ENCODE data around the gene THY1. TPM values are rescaled to one million over a fixed set of nuclear protein-coding genes. Genes with fewer than 3 reads are reported as not detected.

The THY1 gene
- total and polyA plus RNA-seq, 2 of the 8 experiments (the other 6 are each of a cell fraction or from before 2014, with no cell fraction given), result 286 to 2,479 TPM

DNA sequence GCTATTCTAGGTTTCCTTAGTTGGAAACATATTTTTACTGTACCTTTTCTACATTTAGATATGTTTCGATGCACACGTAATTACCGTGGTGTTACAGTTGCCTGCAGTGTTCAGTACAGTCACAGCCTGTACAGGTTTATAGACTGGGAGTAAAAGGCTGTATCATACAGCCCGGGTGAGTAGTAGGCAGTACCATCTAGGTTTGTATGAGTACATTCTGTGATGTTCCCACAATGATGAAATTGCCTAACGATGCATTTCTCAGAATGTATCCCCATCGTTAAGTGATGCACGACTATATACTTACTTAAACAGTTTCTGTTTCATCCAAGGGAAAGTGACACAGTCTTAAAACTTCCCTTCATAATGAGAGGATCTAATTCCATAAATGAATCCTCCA lies 13.1 kb upstream of the THY1 start:
- no peak overlapping the region for H3K4me2 ChIP-seq (ENCODE audit: insufficient read depth in 1 of 2, low read depth in 2 of 2, low read length in 2 of 2)
- H3K14ac ChIP-seq (ENCODE audit: insufficient read length), result no peak overlapping the region
- no peak overlapping the region for H3K23ac ChIP-seq (ENCODE audit: insufficient read length)
- no peak overlapping the region for H3K9ac ChIP-seq (replicated peaks in 1 of 4; ENCODE audit: extremely low read depth in 1 of 4, low read depth in 3 of 4, low read length in 3 of 4)
- no peak for FAIRE-seq
- H4K20me1 ChIP-seq (replicated peaks in 1 of 2; ENCODE audit: control insufficient read depth in 1 of 2, insufficient read depth in 2 of 2, low read length in 2 of 2), result no peaks in the 10 kb centered on the region
- no peak overlapping the region for H3K4me3 ChIP-seq (ENCODE audit: extremely low read depth in 1 of 4, insufficient read depth in 2 of 4, low read depth in 3 of 4, low read length in 4 of 4)
- H3K56ac ChIP-seq (replicated peaks; ENCODE audit: insufficient read length, low read depth, low read length), result no peak overlapping the region
- no peaks in the 10 kb centered on the region for H3K79me2 ChIP-seq (ENCODE audit: control insufficient read depth in 1 of 2, insufficient read depth in 2 of 2, low read length in 2 of 2)
- peaks cover 6 to 12% (median 9%) of the 10 kb centered on the region in 4 experiments for H3K4me1 ChIP-seq (replicated peaks in 1 of 4; ENCODE audit: control insufficient read depth in 3 of 4, insufficient read depth in 4 of 4, low read length in 3 of 4)
- 95% methylated on average over 7 of the region's 7 CpGs; no CpG with 5 or more reads in 1 of the 2 experiments for WGBS, 2 experiments (ENCODE audit: extremely low coverage in 1 of 2, insufficient coverage in 1 of 2, insufficient read length in 1 of 2, insufficient replicate concordance in 2 of 2, low coverage in 1 of 2, low lambda C conversion rate in 2 of 2, missing lambda C conversion rate in 1 of 2)
- no peak overlapping the region for H2BK120ac ChIP-seq (replicated peaks; ENCODE audit: low read depth, low read length)
- H3K4ac ChIP-seq (replicated peaks; ENCODE audit: insufficient read length, low read depth, low read length), result no peak overlapping the region
- no peak overlapping the region for H3K18ac ChIP-seq (ENCODE audit: extremely low read depth, low read length)
- ChIA-PET POLR2A (ENCODE audit: partially characterized antibody) (no interaction called here), CTCF (ENCODE audit: partially characterized antibody) (no interaction called here)
- no peak overlapping the region for H2BK20ac ChIP-seq (ENCODE audit: low read length)
- no peaks in the 10 kb centered on the region for H3K9me3 ChIP-seq (ENCODE audit: insufficient read depth in 2 of 2, low read depth in 1 of 2, low read length in 1 of 2)
- H3K23me2 ChIP-seq (ENCODE audit: low read depth, low read length), result no peaks in the 10 kb centered on the region
- H3K27me3 ChIP-seq (replicated peaks in 1 of 4; ENCODE audit: control insufficient read depth in 3 of 4, extremely low read depth in 1 of 4, insufficient read depth in 3 of 4, low read length in 3 of 4), result no peaks in the 10 kb centered on the region
- H3K36me3 ChIP-seq (ENCODE audit: control insufficient read depth in 2 of 4, insufficient read depth in 4 of 4, low read length in 3 of 4), result no peaks in the 10 kb centered on the region
- no peaks in the 10 kb centered on the region for H3K79me1 ChIP-seq (ENCODE audit: low read depth, low read length)
- H4K5ac ChIP-seq (ENCODE audit: insufficient read length, low read depth, low read length), result no peak overlapping the region
- H4K8ac ChIP-seq (ENCODE audit: extremely low read depth, insufficient read depth, low read length), result no peak overlapping the region
- no peak overlapping the region for H4K91ac ChIP-seq (replicated peaks; ENCODE audit: insufficient read length, low read length)
- H2AK5ac ChIP-seq (ENCODE audit: low read depth, low read length), result no peak overlapping the region
- no peak overlapping the region for H3K27ac ChIP-seq (ENCODE audit: low read depth, low read length)
- DNase-seq (ENCODE audit: low read depth in 1 of 2, low spot score in 2 of 2), result no peak
- H2BK5ac ChIP-seq (ENCODE audit: low read depth, low read length), result no peak overlapping the region
- no peak overlapping the region for H2BK15ac ChIP-seq (ENCODE audit: low read length)
- H2AFZ ChIP-seq (ENCODE audit: low read length), result no peak overlapping the region
- no peak overlapping the region for H2BK12ac ChIP-seq (ENCODE audit: low read depth, low read length)
- TF ChIP-seq FOSL1 (IDR thresholded peaks at IDR 0.05; ENCODE audit: insufficient read depth, low read depth, low read length) (no peak), SIN3A (conservative IDR thresholded peaks at IDR 0.05 in 1 of 2, IDR thresholded peaks at IDR 0.05 in 1 of 2; ENCODE audit: low read depth in 1 of 2, low read length in 2 of 2) (no peak), HDAC6 (IDR thresholded peaks at IDR 0.05; ENCODE audit: low read depth, low read length) (no peak), CBX8 (IDR thresholded peaks at IDR 0.05; ENCODE audit: borderline replicate concordance, low read depth, low read length) (no peak), ZNF274 (IDR thresholded peaks at IDR 0.05; ENCODE audit: borderline replicate concordance, extremely low read depth, low read length) (no peak), RNF2 (IDR thresholded peaks at IDR 0.05; ENCODE audit: borderline replicate concordance, low read depth, low read length, missing control alignments, poor library complexity, severe bottlenecking) (no peak), POU5F1 (IDR thresholded peaks at IDR 0.05; ENCODE audit: low read depth, low read length) (no peak), SP2 (IDR thresholded peaks at IDR 0.05; ENCODE audit: low read length) (no peak), SP4 (IDR thresholded peaks at IDR 0.05; ENCODE audit: low read length) (no peak), CTBP2 (IDR thresholded peaks at IDR 0.05; ENCODE audit: borderline replicate concordance, insufficient read depth, insufficient read length, low read length) (no peak), BCL11A (IDR thresholded peaks at IDR 0.05; ENCODE audit: low read depth in 2 of 2, low read length in 2 of 2) (no peak), SP1 (IDR thresholded peaks at IDR 0.05; ENCODE audit: low read depth, low read length) (no peak)
- TF ChIP-seq, protein P1, sequence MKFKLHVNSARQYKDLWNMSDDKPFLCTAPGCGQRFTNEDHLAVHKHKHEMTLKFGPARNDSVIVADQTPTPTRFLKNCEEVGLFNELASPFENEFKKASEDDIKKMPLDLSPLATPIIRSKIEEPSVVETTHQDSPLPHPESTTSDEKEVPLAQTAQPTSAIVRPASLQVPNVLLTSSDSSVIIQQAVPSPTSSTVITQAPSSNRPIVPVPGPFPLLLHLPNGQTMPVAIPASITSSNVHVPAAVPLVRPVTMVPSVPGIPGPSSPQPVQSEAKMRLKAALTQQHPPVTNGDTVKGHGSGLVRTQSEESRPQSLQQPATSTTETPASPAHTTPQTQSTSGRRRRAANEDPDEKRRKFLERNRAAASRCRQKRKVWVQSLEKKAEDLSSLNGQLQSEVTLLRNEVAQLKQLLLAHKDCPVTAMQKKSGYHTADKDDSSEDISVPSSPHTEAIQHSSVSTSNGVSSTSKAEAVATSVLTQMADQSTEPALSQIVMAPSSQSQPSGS (IDR thresholded peaks at IDR 0.05; ENCODE audit: low read length), result no peak
